HepG2 (cell line): ENCODE results near the gene ZGRF1.

Experiments used
- CBX5 ChIP-seq: sonication (generic); formaldehyde crosslinking; IDR thresholded peaks from 2 replicates; pipeline ENCODE4 v1.4.0; 2020; ENCODE audit warnings: missing genetic modification reagents, borderline replicate concordance
- POLR2A ChIP-seq, 2 experiments: IDR thresholded peaks; 2 replicates each; pipeline ENCODE4 v1.6.1; 2011; ENCODE audit warnings: low read depth in 2 of 2, low read length in 2 of 2, mild to moderate bottlenecking in 1 of 2, moderate library complexity in 1 of 2; ENCODE audit not compliant: insufficient read depth in 1 of 2
- ZNF512 ChIP-seq: sonication (generic); formaldehyde crosslinking; IDR thresholded peaks from 2 replicates; pipeline ENCODE4 v1.4.0; 2020; ENCODE audit warnings: mild to moderate bottlenecking, missing genetic modification reagents

GRCh38 chr4:112540695-112541094 lies 96.0 kb downstream of the ZGRF1 start:
- TF ChIP-seq CBX5 (no peak), ZNF512 (CRISPR knock-in tag) (no peak), POLR2A (IDR thresholded peaks at IDR 0.05; ENCODE audit: insufficient read depth in 1 of 2, low read depth in 2 of 2, low read length in 2 of 2) (no peak)
